ENCODE data around the gene PDE11A.
"Not testable (repeated sequence)": the region's sequence is repeated elsewhere in the genome, so short reads cannot be mapped to it uniquely, and the experiment has no call there.

PDE11A gene

GRCh38 chr2:178072000-178072382 is 586 bp downstream of the PDE11A start:
- Histone ChIP-seq H3K36me3 (ENCODE audit: insufficient read depth, low read length) (no peaks in the 10 kb centered on the region), H3K4me1 (ENCODE audit: control insufficient read depth, insufficient read depth, low read length) (peaks cover 16% of the 10 kb centered on the region), H3K4me3 (ENCODE audit: low read length) (peak overlapping the region; percentile 73), H3K27me3 (ENCODE audit: control insufficient read depth, insufficient read depth, low read length) (no peaks in the 10 kb centered on the region), H3K4me2 (ENCODE audit: low read length) (peak overlapping the region; percentile 94), H3K9me3 (replicated peaks; ENCODE audit: low read length) (no peaks in the 10 kb centered on the region), H3K9ac (ENCODE audit: low read depth, low read length) (no peak overlapping the region)

GRCh38 chr2:178070824-178071223 is 1.8 kb downstream of the PDE11A start:
- Histone ChIP-seq H3K9me3 (replicated peaks; ENCODE audit: low read length) (no peaks in the 10 kb centered on the region), H3K27me3 (ENCODE audit: control insufficient read depth, insufficient read depth, low read length) (no peaks in the 10 kb centered on the region), H3K4me3 (ENCODE audit: low read length) (no peak overlapping the region), H3K4me1 (ENCODE audit: control insufficient read depth, insufficient read depth, low read length) (peaks cover 16% of the 10 kb centered on the region), H3K36me3 (ENCODE audit: insufficient read depth, low read length) (no peaks in the 10 kb centered on the region), H3K4me2 (ENCODE audit: low read length) (no peak overlapping the region), H3K9ac (ENCODE audit: low read depth, low read length) (no peak overlapping the region)

GRCh38 chr2:178069551-178069950 is 3.0 kb downstream of the PDE11A start:
- Histone ChIP-seq H3K4me2 (ENCODE audit: low read length) (no peak overlapping the region), H3K9ac (ENCODE audit: low read depth, low read length) (no peak overlapping the region), H3K27me3 (ENCODE audit: control insufficient read depth, insufficient read depth, low read length) (no peaks in the 10 kb centered on the region), H3K36me3 (ENCODE audit: insufficient read depth, low read length) (no peaks in the 10 kb centered on the region), H3K9me3 (replicated peaks; ENCODE audit: low read length) (no peaks in the 10 kb centered on the region), H3K4me3 (ENCODE audit: low read length) (no peak overlapping the region), H3K4me1 (ENCODE audit: control insufficient read depth, insufficient read depth, low read length) (peaks cover 12% of the 10 kb centered on the region)

- Histone ChIP-seq H3K4me3 (ENCODE audit: low read length) (no peak overlapping the region), H3K4me2 (ENCODE audit: low read length) (no peak overlapping the region), H3K9ac (ENCODE audit: low read depth, low read length) (no peak overlapping the region), H3K36me3 (ENCODE audit: insufficient read depth, low read length) (no peaks in the 10 kb centered on the region), H3K4me1 (ENCODE audit: control insufficient read depth, insufficient read depth, low read length) (peaks cover 11% of the 10 kb centered on the region), H3K9me3 (replicated peaks; ENCODE audit: low read length) (no peaks in the 10 kb centered on the region), H3K27me3 (ENCODE audit: control insufficient read depth, insufficient read depth, low read length) (no peaks in the 10 kb centered on the region)
Measured at GRCh38 chr2:178068823-178069454, 3.6 kb downstream of the PDE11A start.

GRCh38 chr2:178066890-178067669 is 5.5 kb downstream of the PDE11A start:
- Histone ChIP-seq H3K4me3 (ENCODE audit: low read length) (no peak overlapping the region), H3K9ac (ENCODE audit: low read depth, low read length) (no peak overlapping the region), H3K36me3 (ENCODE audit: insufficient read depth, low read length) (no peaks in the 10 kb centered on the region), H3K4me1 (ENCODE audit: control insufficient read depth, insufficient read depth, low read length) (no peaks in the 10 kb centered on the region), H3K4me2 (ENCODE audit: low read length) (no peak overlapping the region), H3K27me3 (ENCODE audit: control insufficient read depth, insufficient read depth, low read length) (no peaks in the 10 kb centered on the region), H3K9me3 (replicated peaks; ENCODE audit: low read length) (no peaks in the 10 kb centered on the region)

GRCh38 chr2:178066324-178066723 is 6.3 kb downstream of the PDE11A start:
- Histone ChIP-seq H3K36me3 (ENCODE audit: insufficient read depth, low read length) (no peaks in the 10 kb centered on the region), H3K9me3 (replicated peaks; ENCODE audit: low read length) (no peaks in the 10 kb centered on the region), H3K9ac (ENCODE audit: low read depth, low read length) (no peak overlapping the region), H3K4me1 (ENCODE audit: control insufficient read depth, insufficient read depth, low read length) (no peaks in the 10 kb centered on the region), H3K4me2 (ENCODE audit: low read length) (no peak overlapping the region), H3K27me3 (ENCODE audit: control insufficient read depth, insufficient read depth, low read length) (no peaks in the 10 kb centered on the region), H3K4me3 (ENCODE audit: low read length) (no peak overlapping the region)

GRCh38 chr2:178059681-178060080 is 12.9 kb downstream of the PDE11A start:
- no peaks in the 10 kb centered on the region for H3K27me3 ChIP-seq (ENCODE audit: control insufficient read depth, insufficient read depth, low read length)
- H3K4me3 ChIP-seq (ENCODE audit: low read length) = no peak overlapping the region
- H3K36me3 ChIP-seq (ENCODE audit: insufficient read depth, low read length) = no peaks in the 10 kb centered on the region
- no peak overlapping the region for H3K4me2 ChIP-seq (ENCODE audit: low read length)
- H3K9me3 ChIP-seq (replicated peaks; ENCODE audit: low read length) = no peaks in the 10 kb centered on the region
- no peaks in the 10 kb centered on the region for H3K4me1 ChIP-seq (ENCODE audit: control insufficient read depth, insufficient read depth, low read length)
- H3K9ac ChIP-seq (ENCODE audit: low read depth, low read length) = no peak overlapping the region

GRCh38 chr2:178059111-178059510 is 13.5 kb downstream of the PDE11A start:
- Histone ChIP-seq H3K27me3 (ENCODE audit: control insufficient read depth, insufficient read depth, low read length) (no peaks in the 10 kb centered on the region), H3K4me1 (ENCODE audit: control insufficient read depth, insufficient read depth, low read length) (no peaks in the 10 kb centered on the region), H3K4me3 (ENCODE audit: low read length) (no peak overlapping the region), H3K9ac (ENCODE audit: low read depth, low read length) (no peak overlapping the region), H3K36me3 (ENCODE audit: insufficient read depth, low read length) (no peaks in the 10 kb centered on the region), H3K9me3 (replicated peaks; ENCODE audit: low read length) (no peaks in the 10 kb centered on the region), H3K4me2 (ENCODE audit: low read length) (no peak overlapping the region)

GRCh38 chr2:178057179-178057680 is 15.3 kb downstream of the PDE11A start:
- Histone ChIP-seq H3K36me3 (ENCODE audit: insufficient read depth, low read length) (no peaks in the 10 kb centered on the region), H3K27me3 (ENCODE audit: control insufficient read depth, insufficient read depth, low read length) (no peaks in the 10 kb centered on the region), H3K9me3 (replicated peaks; ENCODE audit: low read length) (no peaks in the 10 kb centered on the region), H3K9ac (ENCODE audit: low read depth, low read length) (no peak overlapping the region), H3K4me2 (ENCODE audit: low read length) (no peak overlapping the region), H3K4me1 (ENCODE audit: control insufficient read depth, insufficient read depth, low read length) (no peaks in the 10 kb centered on the region), H3K4me3 (ENCODE audit: low read length) (no peak overlapping the region)

GRCh38 chr2:178056345-178056744 is 16.2 kb downstream of the PDE11A start:
- Histone ChIP-seq H3K4me2 (ENCODE audit: low read length) (no peak overlapping the region), H3K4me1 (ENCODE audit: control insufficient read depth, insufficient read depth, low read length) (no peaks in the 10 kb centered on the region), H3K27me3 (ENCODE audit: control insufficient read depth, insufficient read depth, low read length) (no peaks in the 10 kb centered on the region), H3K4me3 (ENCODE audit: low read length) (no peak overlapping the region), H3K9me3 (replicated peaks; ENCODE audit: low read length) (no peaks in the 10 kb centered on the region), H3K36me3 (ENCODE audit: insufficient read depth, low read length) (no peaks in the 10 kb centered on the region), H3K9ac (ENCODE audit: low read depth, low read length) (no peak overlapping the region)

- not testable (repeated sequence) for H3K4me3 ChIP-seq (ENCODE audit: low read length); H3K4me2 ChIP-seq (ENCODE audit: low read length); H3K4me1 ChIP-seq (ENCODE audit: control insufficient read depth, insufficient read depth, low read length); H3K36me3 ChIP-seq (ENCODE audit: insufficient read depth, low read length); H3K9me3 ChIP-seq (replicated peaks; ENCODE audit: low read length); H3K9ac ChIP-seq (ENCODE audit: low read depth, low read length); H3K27me3 ChIP-seq (ENCODE audit: control insufficient read depth, insufficient read depth, low read length)
Measured at GRCh38 chr2:178051257-178051656, 21.3 kb downstream of the PDE11A start.

GRCh38 chr2:178047391-178047790 is 25.2 kb downstream of the PDE11A start:
- Histone ChIP-seq H3K27me3 (ENCODE audit: control insufficient read depth, insufficient read depth, low read length) (no peaks in the 10 kb centered on the region), H3K9ac (ENCODE audit: low read depth, low read length) (no peak overlapping the region), H3K4me2 (ENCODE audit: low read length) (no peak overlapping the region), H3K4me1 (ENCODE audit: control insufficient read depth, insufficient read depth, low read length) (no peaks in the 10 kb centered on the region), H3K9me3 (replicated peaks; ENCODE audit: low read length) (no peaks in the 10 kb centered on the region), H3K4me3 (ENCODE audit: low read length) (no peak overlapping the region), H3K36me3 (ENCODE audit: insufficient read depth, low read length) (no peaks in the 10 kb centered on the region)

Data from skeletal muscle satellite cell (primary cell).